H1 (cell line): ENCODE results near the gene CBL.

ENCODE experiments used
- CTCF ChIP-seq, 3 experiments: IDR thresholded peaks; 1 replicate in 2 of 3; 2 replicates in 1 of 3; pipeline versions ENCODE4 v1.5.1 to v1.6.1; 2011; ENCODE audit warnings: low read length in 3 of 3, mild to moderate bottlenecking in 3 of 3, inconsistent platforms in 2 of 3, low read depth in 1 of 3, moderate library complexity in 1 of 3; ENCODE audit not compliant: insufficient read depth in 1 of 3; ENCODE audit errors: control extremely low read depth in 1 of 3
- E2F6 ChIP-seq: IDR thresholded peaks from 2 replicates; pipeline ENCODE4 v1.6.1; 2012; ENCODE audit warnings: inconsistent platforms
- EP300 ChIP-seq, 2 experiments: IDR thresholded peaks; 1 replicate in 1 of 2; 2 replicates in 1 of 2; pipeline ENCODE4 v1.6.1; 2011 to 2012; ENCODE audit warnings: low read depth in 2 of 2, low read length in 2 of 2, mild to moderate bottlenecking in 2 of 2, borderline replicate concordance in 1 of 2, inconsistent platforms in 1 of 2, moderate library complexity in 1 of 2
- EZH2 ChIP-seq: fragments of 200-600 bp; sonication (generic); IDR thresholded peaks from 2 replicates; pipeline ENCODE4 v1.7.1; 2012; ENCODE audit warnings: low read depth, mild to moderate bottlenecking, moderate library complexity, low read length, inconsistent platforms; ENCODE audit not compliant: severe bottlenecking
- GABPA ChIP-seq: IDR thresholded peaks from 2 replicates; pipeline ENCODE4 v1.6.1; 2011; ENCODE audit warnings: mild to moderate bottlenecking, low read length, moderate library complexity, borderline replicate concordance; ENCODE audit not compliant: insufficient read depth
- POLR2A ChIP-seq, 2 experiments: IDR thresholded peaks; 1 replicate in 1 of 2; 2 replicates in 1 of 2; pipeline ENCODE4 v1.6.1; 2011; ENCODE audit warnings: low read depth in 2 of 2, low read length in 2 of 2, mild to moderate bottlenecking in 2 of 2; ENCODE audit errors: control extremely low read depth in 1 of 2
- POLR2AphosphoS5 ChIP-seq: IDR thresholded peaks from 2 replicates; pipeline ENCODE4 v1.6.1; 2011; ENCODE audit warnings: low read depth, low read length
- RXRA ChIP-seq: IDR thresholded peaks from 2 replicates; pipeline ENCODE4 v1.6.1; 2011; ENCODE audit warnings: low read depth, mild to moderate bottlenecking, low read length, moderate library complexity; ENCODE audit not compliant: insufficient read depth
- SIN3A ChIP-seq, 2 experiments: IDR thresholded peaks in 1 of 2; conservative IDR thresholded peaks in 1 of 2; 2 replicates each; pipeline ENCODE4 v1.6.1; 2011 to 2012; ENCODE audit warnings: low read length in 2 of 2, improper control_type of control experiment in 1 of 2, low read depth in 1 of 2, mild to moderate bottlenecking in 1 of 2
- TEAD4 ChIP-seq: IDR thresholded peaks from 2 replicates; pipeline ENCODE4 v1.6.1; 2012; ENCODE audit warnings: low read depth, low read length, inconsistent platforms, mixed read lengths
- USF2 ChIP-seq: IDR thresholded peaks from 2 replicates; pipeline ENCODE4 v1.6.1; 2011; ENCODE audit warnings: low read length, improper control_type of control experiment
- ZNF274 ChIP-seq: IDR thresholded peaks from 2 replicates; pipeline ENCODE4 v1.7.0; 2012; ENCODE audit warnings: low read length, borderline replicate concordance; ENCODE audit errors: extremely low read depth

GRCh38 chr11:119322921-119323531 is 116.9 kb downstream of the CBL start:
- TF ChIP-seq CTCF (IDR thresholded peaks at IDR 0.05; ENCODE audit: control extremely low read depth in 1 of 3, insufficient read depth in 1 of 3, low read depth in 1 of 3, low read length in 3 of 3): no peak
- TF ChIP-seq SIN3A (conservative IDR thresholded peaks at IDR 0.05 in 1 of 2, IDR thresholded peaks at IDR 0.05 in 1 of 2; ENCODE audit: low read depth in 1 of 2, low read length in 2 of 2): no peak
- no peak for TF ChIP-seq TEAD4
- no peak for TF ChIP-seq ZNF274
- no peak for TF ChIP-seq EZH2
- TF ChIP-seq POLR2A (IDR thresholded peaks at IDR 0.05; ENCODE audit: control extremely low read depth in 1 of 2, low read depth in 2 of 2, low read length in 2 of 2): no peak
- no peak for TF ChIP-seq POLR2AphosphoS5
- no peak for TF ChIP-seq USF2
- no peak for TF ChIP-seq GABPA
- TF ChIP-seq E2F6: no peak
- no peak for TF ChIP-seq EP300 (IDR thresholded peaks at IDR 0.05; ENCODE audit: borderline replicate concordance in 1 of 2, low read depth in 2 of 2, low read length in 2 of 2)
- TF ChIP-seq RXRA: no peak
